Neutrophil (primary cell): ENCODE data around the gene BGLAP.

ENCODE experiments used
- H3K27ac ChIP-seq: fragments of 200-600 bp; sonication (generic); 2 replicates; pipeline ENCODE4 v1.5.1; 2016; ENCODE audit warnings: mild to moderate bottlenecking, moderate library complexity
- H3K27me3 ChIP-seq: fragments of 200-600 bp; sonication (generic); 2 replicates; pipeline ENCODE4 v1.6.0; 2016; ENCODE audit warnings: mild to moderate bottlenecking
- H3K36me3 ChIP-seq: fragments of 200-600 bp; sonication (generic); 2 replicates; pipeline ENCODE4 v1.5.1; 2017
- H3K4me1 ChIP-seq, 2 experiments: fragments of 200-600 bp in 1 of 2; sonication (generic) in 1 of 2; 1 replicate in 1 of 2; 2 replicates in 1 of 2; pipeline versions ENCODE4 v1.5.1 to v1.6.1; 2013 to 2016; ENCODE audit warnings: low read depth in 1 of 2, low read length in 1 of 2, mild to moderate bottlenecking in 1 of 2, moderate library complexity in 1 of 2; ENCODE audit not compliant: control insufficient read depth in 1 of 2, insufficient read depth in 1 of 2
- H3K4me3 ChIP-seq, 2 experiments: fragments of 200-600 bp in 1 of 2; sonication (generic) in 1 of 2; 1 replicate in 1 of 2; 2 replicates in 1 of 2; pipeline ENCODE4 v1.5.1; 2013 to 2016; ENCODE audit warnings: low read depth in 1 of 2, low read length in 1 of 2, mild to moderate bottlenecking in 1 of 2, moderate library complexity in 1 of 2
- H3K9me3 ChIP-seq: fragments of 200-600 bp; sonication (generic); 2 replicates; pipeline ENCODE4 v1.5.1; 2016
- CTCF ChIP-seq: fragments of 200-600 bp; sonication (generic); IDR thresholded peaks from 2 replicates; pipeline ENCODE4 v1.5.1; 2016; ENCODE audit warnings: antibody characterized with exemption

BGLAP gene

DNA sequence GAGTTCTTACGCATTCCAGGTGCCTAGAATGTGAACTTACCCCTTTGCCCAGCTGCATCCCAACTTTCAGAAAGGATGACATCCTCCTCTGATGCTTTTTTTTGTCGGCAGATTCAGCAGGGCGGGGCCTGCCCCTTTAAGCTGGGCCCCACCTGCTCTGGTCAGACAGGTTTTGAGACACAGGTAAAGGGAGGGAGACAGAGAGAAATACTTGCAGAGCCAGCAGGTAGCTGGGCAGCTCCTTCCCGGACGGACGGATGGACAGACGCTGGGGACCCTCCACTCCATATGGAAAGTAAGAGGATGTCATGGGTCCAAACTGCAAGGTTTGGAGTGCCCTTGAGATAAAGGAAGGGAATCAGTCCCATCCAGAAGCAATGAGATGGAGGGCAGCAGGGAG lies 42.1 kb downstream of the BGLAP start, which contains the start of gene TMEM79:
Gene TMEM79 (plus strand): TSS at position 214 of the 400 bp plus-strand sequence. CDS start 902 bp downstream, outside the sequence.
- no peaks in the 10 kb centered on the region for H3K9me3 ChIP-seq
- H3K4me1 ChIP-seq: peaks cover 57 to 61% of the 10 kb centered on the region in 2 experiments
- H3K4me3 ChIP-seq: peak within 1 kb of the TSS; percentile 90 to 92
- H3K27ac ChIP-seq: peak within 1 kb of the TSS; percentile 94
- no peaks in the 10 kb centered on the region for H3K27me3 ChIP-seq
- TF ChIP-seq CTCF: no peak
- H3K36me3 ChIP-seq: peaks cover 30% of the 10 kb centered on the region

DNA sequence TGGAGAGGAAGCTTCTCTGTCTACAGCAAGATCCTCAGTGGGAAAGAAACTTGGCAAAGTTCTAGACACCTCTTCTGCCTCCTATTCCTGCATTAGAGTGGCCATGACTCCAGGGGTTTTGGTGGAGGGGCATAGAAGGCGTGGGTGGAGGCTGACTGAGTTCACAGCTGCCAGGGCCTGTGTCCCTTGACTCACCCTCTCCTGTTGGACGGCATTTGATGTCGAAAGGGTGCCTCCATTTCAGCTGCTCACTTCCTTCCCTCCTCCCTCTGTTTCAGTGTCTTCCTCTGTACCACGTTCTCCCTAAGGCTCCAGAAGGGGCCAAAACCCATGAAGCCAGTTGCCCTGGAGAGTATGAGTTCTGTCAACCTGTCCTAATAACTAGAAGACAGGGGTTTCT lies 42.8 kb downstream of the BGLAP start:
- H3K27me3 ChIP-seq: no peaks in the 10 kb centered on the region
- peaks cover 52 to 55% of the 10 kb centered on the region in 2 experiments for H3K4me1 ChIP-seq
- H3K36me3 ChIP-seq: peaks cover 32% of the 10 kb centered on the region
- H3K9me3 ChIP-seq: no peaks in the 10 kb centered on the region
- H3K27ac ChIP-seq: peak overlapping the region; percentile 61
- TF ChIP-seq CTCF: no peak
- no peak overlapping the region for H3K4me3 ChIP-seq

GRCh38 chr1:156285437-156285836 lies 43.5 kb downstream of the BGLAP start:
- TF ChIP-seq CTCF: no peak
- no peak overlapping the region for H3K4me3 ChIP-seq
- no peaks in the 10 kb centered on the region for H3K27me3 ChIP-seq
- no peaks in the 10 kb centered on the region for H3K9me3 ChIP-seq
- H3K36me3 ChIP-seq: peaks cover 35% of the 10 kb centered on the region
- H3K27ac ChIP-seq: peak overlapping the region; percentile 61
- peaks cover 45 to 48% of the 10 kb centered on the region in 2 experiments for H3K4me1 ChIP-seq

DNA sequence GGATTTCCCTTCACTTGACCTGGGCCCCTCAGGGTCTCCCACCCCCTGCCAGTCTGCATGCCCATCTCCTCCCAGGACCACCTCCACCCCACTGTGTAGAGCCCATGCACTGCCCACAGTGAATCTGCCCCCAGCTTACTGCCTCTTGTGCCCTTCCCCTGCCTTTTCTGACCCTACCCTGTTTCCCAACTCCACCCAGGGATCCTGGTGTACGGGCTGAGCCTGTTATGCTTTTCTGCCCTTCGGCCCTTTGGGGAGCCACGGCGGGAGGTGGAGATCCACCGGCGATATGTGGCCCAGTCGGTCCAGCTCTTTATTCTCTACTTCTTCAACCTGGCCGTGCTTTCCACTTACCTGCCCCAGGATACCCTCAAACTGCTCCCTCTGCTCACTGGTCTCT lies 44.1 kb downstream of the BGLAP start:
- Histone ChIP-seq H3K4me1 (peaks cover 41 to 45% of the 10 kb centered on the region in 2 experiments), H3K9me3 (no peaks in the 10 kb centered on the region), H3K27ac (no peak overlapping the region), H3K27me3 (no peaks in the 10 kb centered on the region), H3K36me3 (peaks cover 36% of the 10 kb centered on the region), H3K4me3 (no peak overlapping the region)
- TF ChIP-seq CTCF: no peak

GRCh38 chr1:156289857-156290256 lies 47.9 kb downstream of the BGLAP start:
- Histone ChIP-seq H3K27ac (no peak overlapping the region), H3K36me3 (peaks cover 65% of the 10 kb centered on the region), H3K9me3 (no peaks in the 10 kb centered on the region), H3K4me1 (peaks cover 23 to 26% of the 10 kb centered on the region in 2 experiments), H3K4me3 (no peak overlapping the region), H3K27me3 (no peaks in the 10 kb centered on the region)
- TF ChIP-seq CTCF: no peak
